ENCODE data around the gene ZSCAN12. TPM values are rescaled to one million over a fixed set of nuclear protein-coding genes. Genes with fewer than 3 reads are reported as not detected.
A peak's percentile ranks its signal among the peaks of the same experiment; 100 is the strongest.

The ZSCAN12 gene
- total and polyA plus RNA-seq, 2 of the 13 experiments (the other 11 are each of a cell fraction or from before 2014, with no cell fraction given): 2.8 to 8.9 TPM

GRCh38 chr6:28335564-28336283 lies 63.8 kb downstream of the ZSCAN12 start, which contains the start of gene ZSCAN31 (continued):
- TF ChIP-seq ZNF335 (CRISPR knock-in tag; IDR thresholded peaks at IDR 0.05) (peak; percentile 78), KDM3A (CRISPR knock-in tag; IDR thresholded peaks at IDR 0.05; ENCODE audit: low read depth) (peak; percentile 71; the same call in 1 of the 2 replicates), PAXIP1 (CRISPR knock-in tag; conservative IDR thresholded peaks at IDR 0.05) (peak; percentile 69), ZBTB43 (CRISPR knock-in tag; conservative IDR thresholded peaks at IDR 0.05) (peak; percentile 45; the same call in 1 of the 2 replicates), CENPX (CRISPR knock-in tag; IDR thresholded peaks at IDR 0.05) (no peak), KDM5B (CRISPR knock-in tag; IDR thresholded peaks at IDR 0.05; ENCODE audit: borderline replicate concordance) (peak; percentile 63; the same call in 1 of the 2 replicates), TEF (CRISPR knock-in tag; IDR thresholded peaks at IDR 0.05) (peak; percentile 44; the same call in 1 of the 2 replicates), IKZF5 (CRISPR knock-in tag; IDR thresholded peaks at IDR 0.05) (peak; percentile 79), REST (IDR thresholded peaks at IDR 0.05; ENCODE audit: borderline replicate concordance in 1 of 2, low read depth in 1 of 2, low read length in 2 of 2) (peak in 1 of 2 experiments; percentile 19; a peak in 1 of 4 replicates), ARNTL (CRISPR knock-in tag; IDR thresholded peaks at IDR 0.05) (peak; percentile 67), TMF1 (CRISPR knock-in tag; IDR thresholded peaks at IDR 0.05; ENCODE audit: low read depth) (no peak; the same call in 1 of the 2 replicates), ZNF343 (CRISPR knock-in tag; IDR thresholded peaks at IDR 0.05) (0 out of 2 replicates have a peak, but pooled peaks have one; percentile 74), MYNN (CRISPR knock-in tag; IDR thresholded peaks at IDR 0.05; ENCODE audit: low read depth) (no peak), ZNF615 (CRISPR knock-in tag; IDR thresholded peaks at IDR 0.05; ENCODE audit: borderline replicate concordance) (0 out of 2 replicates have a peak, but pooled peaks have one; percentile 39), BCL3 (CRISPR knock-in tag; IDR thresholded peaks at IDR 0.05) (no peak)

Measured in HepG2 (cell line).